GM12875 (cell line): ENCODE results near the gene STX2.

Experiments
- H3K4me3 ChIP-seq: one replicate; pipeline ENCODE4 v1.5.1; 2011; ENCODE audit warnings: low read depth, low read length, control low read depth
- TF ChIP-seq, protein P1 (sequence below): IDR thresholded peaks from 2 replicates; pipeline ENCODE4 v1.5.1; 2011; ENCODE audit warnings: low read depth, mild to moderate bottlenecking, control low read depth, inconsistent platforms, low read length, moderate library complexity, borderline replicate concordance; ENCODE audit not compliant: insufficient read depth

Gene STX2

DNA sequence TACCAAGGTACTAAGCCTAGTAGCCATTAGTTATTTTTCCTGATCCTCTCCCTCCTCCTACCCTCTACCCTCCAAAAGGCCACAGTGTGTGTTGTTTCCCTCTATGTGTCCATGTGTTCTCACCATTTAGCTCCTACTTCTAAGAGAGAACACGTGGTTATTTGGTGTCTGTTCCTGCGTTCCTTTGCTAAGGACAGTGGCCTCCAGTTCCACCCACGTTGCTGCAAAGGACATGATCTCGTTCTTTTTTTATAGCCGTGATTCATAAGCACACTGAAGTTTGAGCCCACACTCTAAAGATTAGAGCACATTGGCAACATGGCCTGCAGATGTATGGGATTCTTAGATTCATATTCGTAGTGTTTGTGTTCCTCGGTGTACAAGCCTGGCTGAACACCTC lies 8.1 kb upstream of the STX2 start:
- TF ChIP-seq, protein P1, sequence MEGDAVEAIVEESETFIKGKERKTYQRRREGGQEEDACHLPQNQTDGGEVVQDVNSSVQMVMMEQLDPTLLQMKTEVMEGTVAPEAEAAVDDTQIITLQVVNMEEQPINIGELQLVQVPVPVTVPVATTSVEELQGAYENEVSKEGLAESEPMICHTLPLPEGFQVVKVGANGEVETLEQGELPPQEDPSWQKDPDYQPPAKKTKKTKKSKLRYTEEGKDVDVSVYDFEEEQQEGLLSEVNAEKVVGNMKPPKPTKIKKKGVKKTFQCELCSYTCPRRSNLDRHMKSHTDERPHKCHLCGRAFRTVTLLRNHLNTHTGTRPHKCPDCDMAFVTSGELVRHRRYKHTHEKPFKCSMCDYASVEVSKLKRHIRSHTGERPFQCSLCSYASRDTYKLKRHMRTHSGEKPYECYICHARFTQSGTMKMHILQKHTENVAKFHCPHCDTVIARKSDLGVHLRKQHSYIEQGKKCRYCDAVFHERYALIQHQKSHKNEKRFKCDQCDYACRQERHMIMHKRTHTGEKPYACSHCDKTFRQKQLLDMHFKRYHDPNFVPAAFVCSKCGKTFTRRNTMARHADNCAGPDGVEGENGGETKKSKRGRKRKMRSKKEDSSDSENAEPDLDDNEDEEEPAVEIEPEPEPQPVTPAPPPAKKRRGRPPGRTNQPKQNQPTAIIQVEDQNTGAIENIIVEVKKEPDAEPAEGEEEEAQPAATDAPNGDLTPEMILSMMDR = no peak
- no peak overlapping the region for H3K4me3 ChIP-seq

DNA sequence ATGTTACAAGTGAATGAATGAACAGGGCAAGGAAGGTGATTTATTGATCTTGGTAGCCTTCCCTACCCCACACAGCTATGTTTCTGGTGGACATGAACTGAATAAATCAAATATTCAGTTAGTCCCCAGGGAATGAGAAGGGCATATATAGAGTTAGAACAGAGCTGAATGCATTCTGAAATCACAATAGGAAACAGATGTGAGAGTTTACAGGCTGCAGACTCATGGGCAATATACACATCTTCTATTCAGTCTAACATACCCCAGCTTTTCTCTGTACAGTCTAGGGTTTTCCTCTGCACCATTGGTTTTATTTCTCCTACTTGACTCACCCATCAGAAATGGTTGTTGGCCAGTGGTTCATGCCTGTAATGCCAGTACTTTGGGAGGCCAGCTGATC lies 7.3 kb upstream of the STX2 start:
- H3K4me3 ChIP-seq = no peak overlapping the region
- TF ChIP-seq, protein P1 = no peak

DNA sequence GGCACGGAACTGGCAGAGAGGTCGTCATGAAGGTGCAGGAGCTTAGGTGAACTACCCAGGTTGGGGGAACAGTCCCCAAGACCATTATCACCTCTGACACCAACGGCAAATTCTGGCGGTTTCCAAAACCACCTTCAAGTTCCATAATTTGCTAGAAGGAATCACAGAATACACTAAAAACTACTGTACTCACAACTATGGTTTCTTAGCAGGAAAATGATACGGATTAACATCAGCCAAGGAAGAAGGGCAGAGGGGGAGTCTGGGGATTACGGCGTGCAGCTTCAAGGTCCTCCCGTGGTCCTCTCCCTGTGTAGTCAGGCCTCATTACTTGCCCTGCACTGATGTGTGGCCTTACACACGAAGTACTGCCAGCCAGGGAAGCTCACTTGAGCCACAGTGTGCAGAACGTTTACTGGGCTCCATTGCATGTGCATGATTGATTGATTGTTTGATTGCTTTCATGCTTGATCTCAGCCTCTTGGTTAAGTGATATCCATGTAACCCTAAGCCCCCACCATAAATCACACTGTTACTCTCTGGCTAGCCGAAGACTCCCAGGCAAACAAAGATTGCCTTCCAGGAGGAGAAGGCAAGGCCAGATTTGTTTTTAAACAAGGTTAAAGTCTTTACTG lies 837 bp upstream of the STX2 start:
- TF ChIP-seq, protein P1 = no peak
- no peak overlapping the region for H3K4me3 ChIP-seq

DNA sequence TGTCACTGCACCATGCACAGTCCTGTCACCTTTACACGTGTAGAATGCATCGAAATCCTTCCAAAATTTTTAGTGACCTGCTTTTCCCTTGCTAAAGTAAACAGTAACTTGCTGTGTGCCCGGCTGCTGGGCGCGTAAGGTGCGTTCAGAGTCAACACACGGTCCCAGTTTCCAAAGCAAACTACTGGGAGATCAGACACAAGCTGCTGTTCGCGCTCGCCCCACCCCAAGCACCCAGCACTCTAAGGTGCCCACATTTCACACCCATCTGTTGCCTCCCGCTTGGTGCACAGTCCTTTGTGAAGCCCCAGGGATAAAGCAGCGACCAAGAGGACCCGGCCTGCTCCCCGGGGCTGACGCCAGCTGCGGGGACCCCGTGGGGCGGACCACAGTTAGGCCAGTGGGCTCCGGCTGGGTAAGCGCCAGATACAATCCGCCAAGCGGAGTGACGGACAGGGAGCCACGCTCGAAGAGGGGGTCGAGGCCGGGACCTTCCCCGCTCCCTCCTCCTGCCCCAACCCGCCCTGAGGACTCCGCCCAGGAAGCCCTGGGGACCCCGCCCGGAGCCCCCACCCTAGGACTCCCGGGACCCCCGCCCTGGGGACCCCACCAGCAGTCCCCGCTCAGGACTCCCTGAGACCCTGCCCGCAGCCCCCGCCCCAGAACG lies 633 bp downstream of the STX2 start:
- H3K4me3 ChIP-seq = peak overlapping the region; percentile 70
- TF ChIP-seq, protein P1 = no peak

DNA sequence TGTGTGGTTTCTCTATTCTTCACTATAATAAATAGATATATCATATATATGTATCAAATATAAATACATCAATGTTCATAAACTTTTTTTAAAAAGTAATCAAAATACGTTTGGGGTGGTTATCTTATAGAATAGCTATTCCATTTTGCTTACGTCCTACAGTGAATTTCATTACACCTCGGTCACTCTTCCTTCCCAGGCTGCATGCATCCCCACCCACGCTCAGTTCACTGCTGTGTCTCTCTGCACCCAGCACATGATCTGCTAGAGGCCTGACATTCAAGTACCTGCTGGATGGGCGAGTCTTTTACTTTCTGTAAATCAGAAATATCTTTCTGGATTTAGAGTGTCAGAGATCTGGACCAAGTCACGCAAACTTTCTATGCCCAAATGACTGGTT lies 3.6 kb downstream of the STX2 start:
- H3K4me3 ChIP-seq = no peak overlapping the region
- TF ChIP-seq, protein P1 = no peak

DNA sequence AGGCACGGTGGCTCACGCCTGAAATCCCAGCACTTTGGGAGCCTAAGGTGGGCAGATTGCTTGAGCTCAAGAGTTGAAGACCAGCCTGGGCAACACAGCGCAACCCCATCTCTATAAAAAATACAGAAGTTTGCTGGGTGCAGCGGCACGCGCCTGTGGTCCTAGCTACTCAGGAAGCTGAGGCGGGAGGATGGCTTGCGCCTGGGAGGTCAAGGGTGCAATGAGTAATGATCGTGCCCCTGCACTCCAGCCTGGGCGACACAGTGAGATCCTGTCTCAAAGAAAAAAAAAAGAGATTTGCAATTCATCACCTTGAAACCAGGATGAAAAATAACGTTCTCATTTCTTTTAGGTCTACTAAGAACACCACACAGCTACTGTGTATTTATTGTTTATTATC lies 4.0 kb downstream of the STX2 start:
- H3K4me3 ChIP-seq = no peak overlapping the region
- TF ChIP-seq, protein P1 = no peak
